HEK293 (cell line): ENCODE measurements around the gene PCSK6.
"Not testable (repeated sequence)": the region's sequence is repeated elsewhere in the genome, so short reads cannot be mapped to it uniquely, and the experiment has no call there.

Experiments used
- CTCF ChIA-PET: fragments of 350-600 bp; formaldehyde crosslinking; extraction: SDS; loops from one replicate; lab custom pipeline; 2021; ENCODE audit warnings: antibody characterized with exemption; lab: Yijun Ruan, JAX
- POLR2A ChIA-PET: fragments of 300-600 bp; formaldehyde crosslinking; extraction: SDS; loops from one replicate; lab custom pipeline; 2020; ENCODE audit warnings: antibody characterized with exemption, inconsistent platforms; lab: Yijun Ruan, JAX
- H3K27ac ChIP-seq: fragments of 200-500 bp; sonication (Bioruptor generic); 2 replicates; pipeline ENCODE4 v1.5.1; 2014; ENCODE audit warnings: low read depth, low read length, control low read depth, inconsistent platforms; ENCODE audit errors: extremely low read depth
- H3K36me3 ChIP-seq, 2 experiments: fragments of 200-500 bp in 1 of 2; sonication (Bioruptor generic) in 1 of 2; 1 replicate in 1 of 2; 2 replicates in 1 of 2; pipeline ENCODE4 v1.5.1; 2014 to 2017; ENCODE audit warnings: inconsistent platforms in 2 of 2, low read length in 2 of 2; ENCODE audit not compliant: control insufficient read depth in 2 of 2, insufficient read depth in 1 of 2
- H3K4me1 ChIP-seq: fragments of 200-500 bp; sonication (Bioruptor generic); 2 replicates; pipeline ENCODE4 v1.5.1; 2014; ENCODE audit warnings: mild to moderate bottlenecking, low read length, inconsistent platforms; ENCODE audit not compliant: control insufficient read depth, insufficient read depth
- H3K4me3 ChIP-seq: 2 replicates; pipeline ENCODE4 v1.5.1; 2011; ENCODE audit warnings: low read depth, mild to moderate bottlenecking, control low read depth, low read length, moderate library complexity
- H3K9me3 ChIP-seq: fragments of 200-500 bp; sonication (Bioruptor generic); 2 replicates; pipeline ENCODE4 v1.5.1; 2014; ENCODE audit warnings: low read depth, low read length, inconsistent platforms; ENCODE audit not compliant: control insufficient read depth, insufficient read depth
- KLF10 ChIP-seq: fragments of 450-650 bp; IDR thresholded peaks from 2 replicates; pipeline ENCODE4 v1.5.1; 2018; ENCODE audit warnings: missing biosample characterization, mild to moderate bottlenecking, missing genetic modification characterization
- ZBTB1 ChIP-seq: fragments of 450-650 bp; formaldehyde crosslinking; IDR thresholded peaks from 2 replicates; pipeline ENCODE4 v1.5.1; 2016; ENCODE audit warnings: missing biosample characterization, missing genetic modification characterization
- ZFP3 ChIP-seq: fragments of 450-650 bp; formaldehyde crosslinking; IDR thresholded peaks from 2 replicates; pipeline ENCODE4 v1.5.1; 2016; ENCODE audit warnings: low read depth, missing biosample characterization, missing genetic modification characterization
- ZFP37 ChIP-seq: fragments of 450-650 bp; formaldehyde crosslinking; IDR thresholded peaks from 2 replicates; pipeline ENCODE4 v1.5.1; 2016; ENCODE audit warnings: missing biosample characterization, missing genetic modification characterization
- ZNF155 ChIP-seq: fragments of 450-650 bp; formaldehyde crosslinking; IDR thresholded peaks from 2 replicates; pipeline ENCODE4 v1.5.1; 2016; ENCODE audit warnings: missing biosample characterization, missing genetic modification characterization
- ZNF157 ChIP-seq: fragments of 450-650 bp; formaldehyde crosslinking; IDR thresholded peaks from 2 replicates; pipeline ENCODE4 v1.5.1; 2016; ENCODE audit warnings: missing biosample characterization, missing genetic modification characterization
- ZNF18 ChIP-seq: fragments of 450-650 bp; formaldehyde crosslinking; IDR thresholded peaks from 2 replicates; pipeline ENCODE4 v1.5.1; 2016; ENCODE audit warnings: missing biosample characterization, missing genetic modification characterization
- ZNF518A ChIP-seq: fragments of 450-650 bp; formaldehyde crosslinking; conservative IDR thresholded peaks from 2 replicates; pipeline ENCODE4 v1.5.1; 2016; ENCODE audit warnings: low read depth, missing biosample characterization, missing genetic modification characterization
- ZNF645 ChIP-seq: fragments of 450-650 bp; formaldehyde crosslinking; IDR thresholded peaks from 2 replicates; pipeline ENCODE4; 2016; ENCODE audit warnings: missing biosample characterization, missing genetic modification characterization
- ZNF692 ChIP-seq: fragments of 450-650 bp; formaldehyde crosslinking; IDR thresholded peaks from 2 replicates; pipeline ENCODE4 v1.5.1; 2016; ENCODE audit warnings: missing biosample characterization, missing genetic modification characterization

PCSK6 gene

GRCh38 chr15:101378879-101379278 is 110.6 kb downstream of the PCSK6 start:
- Histone ChIP-seq H3K9me3 (no peaks in the 10 kb centered on the region), H3K4me3 (no peak overlapping the region), H3K4me1 (no peaks in the 10 kb centered on the region), H3K36me3 (peaks cover 2 to 28% of the 10 kb centered on the region in 2 experiments), H3K27ac (no peak overlapping the region)
- POLR2A ChIA-PET, result no interaction called here
- no peak for TF ChIP-seq ZNF645
- no peak for TF ChIP-seq ZFP3
- TF ChIP-seq ZNF518A (tag by site-specific recombination), result no peak
- CTCF ChIA-PET, result interaction anchor here (0.5 kb wide), 1 partner anchor 17 kb away, joined by 3 read pairs; no protein-coding TSS in a partner anchor

GRCh38 chr15:101378171-101378755 is 111.2 kb downstream of the PCSK6 start:
- Histone ChIP-seq H3K36me3 (peaks cover 0 to 25% of the 10 kb centered on the region in 2 experiments; a peak in 2 of 3 replicates), H3K4me3 (no peak overlapping the region), H3K9me3 (no peaks in the 10 kb centered on the region), H3K4me1 (peaks cover 4% of the 10 kb centered on the region), H3K27ac (no peak overlapping the region)
- CTCF ChIA-PET, result no interaction called here
- TF ChIP-seq KLF10 (tag by site-specific recombination) (no peak), ZNF157 (tag by site-specific recombination) (no peak)
- POLR2A ChIA-PET, result no interaction called here

GRCh38 chr15:101376615-101377395 is 112.7 kb downstream of the PCSK6 start:
- TF ChIP-seq ZNF157 (tag by site-specific recombination), result no peak
- no peak for TF ChIP-seq ZBTB1 (tag by site-specific recombination)
- no peak for TF ChIP-seq ZNF692 (tag by site-specific recombination)
- TF ChIP-seq ZFP37 (tag by site-specific recombination), result no peak
- no peak for TF ChIP-seq ZNF155 (tag by site-specific recombination)
- no peak for TF ChIP-seq ZNF18 (tag by site-specific recombination)
- ChIA-PET CTCF (interaction anchor here (0.5 kb wide), 1 partner anchor 271 kb away, joined by 3 read pairs; no protein-coding TSS in a partner anchor), POLR2A (no interaction called here)
- Histone ChIP-seq H3K27ac (no peak overlapping the region), H3K4me3 (no peak overlapping the region), H3K4me1 (peaks cover 18% of the 10 kb centered on the region), H3K9me3 (no peaks in the 10 kb centered on the region), H3K36me3 (peaks cover 0 to 21% of the 10 kb centered on the region in 2 experiments; a peak in 2 of 3 replicates)

- H3K27ac ChIP-seq, H3K4me3 ChIP-seq, H3K9me3 ChIP-seq: not testable (repeated sequence)
- Histone ChIP-seq H3K36me3 (peaks cover 0 to 17% of the 10 kb centered on the region in 2 experiments; a peak in 2 of 3 replicates), H3K4me1 (peaks cover 22% of the 10 kb centered on the region)
- CTCF ChIA-PET, result interaction anchor here (0.7 to 1.5 kb wide), 2 partner anchors 13 to 267 kb away, joined by 4 read pairs; no protein-coding TSS in a partner anchor
- POLR2A ChIA-PET, result interaction anchor here (0.7 kb wide), 1 partner anchor 61 kb away, joined by 3 read pairs; no protein-coding TSS in a partner anchor
These were observed 114.5 kb downstream of the PCSK6 start for GRCh38 chr15:101375006-101375405.
